ENCODE measurements around the gene CYP1B1.

GRCh38 chr2:38104598-38104997, 28.6 kb upstream of the CYP1B1 start:
- TF ChIP-seq CTCF (IDR thresholded peaks at IDR 0.05), result no peak
- TF ChIP-seq POLR2AphosphoS5 (IDR thresholded peaks at IDR 0.05), result no peak

All from suprapubic skin (tissue), 3 donors.